ENCODE data around the gene GLIPR1L1. TPM values are rescaled to one million over a fixed set of nuclear protein-coding genes. Genes with fewer than 3 reads are reported as not detected.

GLIPR1L1 gene
- total RNA-seq, 1 experiment from 2014 or later, result not detected

GRCh38 chr12:75302781-75303180 is 31.7 kb upstream of the GLIPR1L1 start:
- CTCF ChIA-PET, result no interaction called here
- intact Hi-C loops (cut with micrococcal nuclease), result no loop called here

More at GRCh38 chr12:75302781-75303180, 31.7 kb upstream of the GLIPR1L1 start:
- Histone ChIP-seq H3K36me3 (ENCODE audit: control insufficient read depth in 1 of 2, insufficient read depth in 2 of 2, low read length in 2 of 2) (no peaks in the 10 kb centered on the region), H3K27me3 (ENCODE audit: insufficient read depth, low read length) (no peaks in the 10 kb centered on the region), H3K27ac (ENCODE audit: low read depth, low read length) (no peak overlapping the region), H3K4me1 (ENCODE audit: control insufficient read depth in 1 of 2, insufficient read depth in 2 of 2, low read length in 2 of 2) (no peaks in the 10 kb centered on the region), H3K9ac (ENCODE audit: low read length) (no peak overlapping the region), H3K79me2 (ENCODE audit: insufficient read depth, low read length) (no peaks in the 10 kb centered on the region), H3K9me2 (ENCODE audit: insufficient read depth) (no peaks in the 10 kb centered on the region), H2AFZ (ENCODE audit: low read depth, low read length, poor library complexity, severe bottlenecking) (no peak overlapping the region), H4K20me1 (ENCODE audit: insufficient read depth) (no peaks in the 10 kb centered on the region), H3K4me3 (replicated peaks in 1 of 2; ENCODE audit: low read depth in 1 of 2, low read length in 2 of 2) (no peak overlapping the region), H3K9me3 (ENCODE audit: control insufficient read depth in 1 of 2, insufficient read depth in 1 of 2, low read depth in 1 of 2, low read length in 2 of 2) (no peaks in the 10 kb centered on the region), H3K4me2 (ENCODE audit: low read length) (no peak overlapping the region)
- DNase-seq (ENCODE audit: low read depth, low spot score) (no peak), ATAC-seq (no peak)
- no TSS peak for BruUV-seq (replicated peaks)
- TF ChIP-seq SIN3A (IDR thresholded peaks at IDR 0.05; ENCODE audit: low read depth) (no peak), POLR2A (IDR thresholded peaks at IDR 0.05; ENCODE audit: borderline replicate concordance, extremely low read depth, insufficient read depth, insufficient read length) (no peak), POLR2AphosphoS5 (IDR thresholded peaks at IDR 0.05; ENCODE audit: low read depth, low read length) (no peak), ELF1 (IDR thresholded peaks at IDR 0.05; ENCODE audit: borderline replicate concordance, low read depth) (no peak), ZNF274 (IDR thresholded peaks at IDR 0.05; ENCODE audit: low read depth, low read length) (no peak), RAD21 (IDR thresholded peaks at IDR 0.05; ENCODE audit: low read depth) (no peak), SP1 (IDR thresholded peaks at IDR 0.05; ENCODE audit: low read depth) (no peak), CBX3 (IDR thresholded peaks at IDR 0.05; ENCODE audit: low read depth) (no peak), EZH2 (IDR thresholded peaks at IDR 0.05) (no peak), CTCF (IDR thresholded peaks at IDR 0.05 in 2 of 3, conservative IDR thresholded peaks at IDR 0.05 in 1 of 3; ENCODE audit: borderline replicate concordance in 1 of 3, insufficient read depth in 1 of 3, low read depth in 2 of 3, low read length in 2 of 3) (no peak), ZFX (IDR thresholded peaks at IDR 0.05) (no peak), ATF3 (IDR thresholded peaks at IDR 0.05) (no peak), TCF7L2 (IDR thresholded peaks at IDR 0.05; ENCODE audit: borderline replicate concordance, extremely low read depth, insufficient read depth, insufficient read length) (no peak), CEBPB (IDR thresholded peaks at IDR 0.05; ENCODE audit: low read depth) (no peak), FOSL1 (IDR thresholded peaks at IDR 0.05; ENCODE audit: low read depth) (no peak), SRF (IDR thresholded peaks at IDR 0.05; ENCODE audit: low read depth) (no peak), ZBTB33 (IDR thresholded peaks at IDR 0.05; ENCODE audit: extremely low read depth, insufficient replicate concordance, low read length) (no peak), EZH2phosphoT487 (IDR thresholded peaks at IDR 0.05; ENCODE audit: borderline replicate concordance) (no peak), REST (IDR thresholded peaks at IDR 0.05; ENCODE audit: low read depth) (no peak)
- RAD21 ChIA-PET (ENCODE audit: low non-redundant PET in 1 of 2, low total read pairs in 2 of 2, uncharacterized antibody in 2 of 2, unreplicated experiment in 2 of 2), result no interaction called here
- POLR2A ChIA-PET, result no interaction called here

All from HCT116 (cell line).